Embryonic facial prominence (tissue), 1 donor: ENCODE data around the gene CREB5.

Experiments
- DNase-seq: peaks from one replicate; pipeline ENCODE4 v3.0.0-alpha.2; 2016; ENCODE audit errors: extremely low spot score

Gene CREB5

DNA sequence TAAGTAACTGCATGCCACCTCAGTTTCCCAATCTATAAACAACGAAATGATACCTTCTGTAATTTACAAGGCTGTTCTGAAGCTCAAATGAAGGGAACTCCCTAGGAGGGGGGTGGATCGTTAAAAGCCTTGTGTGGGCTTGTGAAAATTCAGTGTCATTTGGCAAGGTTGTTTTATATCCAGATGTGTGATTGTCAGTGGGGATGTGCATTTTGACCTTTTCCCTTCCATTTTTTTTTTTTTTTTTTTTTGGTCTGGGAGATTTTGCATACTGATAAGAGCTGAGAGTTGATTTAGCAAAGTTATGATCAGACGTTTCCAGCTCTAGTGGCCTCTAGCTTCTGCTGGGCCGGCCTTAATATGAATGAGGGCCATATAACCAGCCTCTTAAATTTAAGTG is 22.8 kb downstream of the CREB5 start:
- no peak for DNase-seq

DNA sequence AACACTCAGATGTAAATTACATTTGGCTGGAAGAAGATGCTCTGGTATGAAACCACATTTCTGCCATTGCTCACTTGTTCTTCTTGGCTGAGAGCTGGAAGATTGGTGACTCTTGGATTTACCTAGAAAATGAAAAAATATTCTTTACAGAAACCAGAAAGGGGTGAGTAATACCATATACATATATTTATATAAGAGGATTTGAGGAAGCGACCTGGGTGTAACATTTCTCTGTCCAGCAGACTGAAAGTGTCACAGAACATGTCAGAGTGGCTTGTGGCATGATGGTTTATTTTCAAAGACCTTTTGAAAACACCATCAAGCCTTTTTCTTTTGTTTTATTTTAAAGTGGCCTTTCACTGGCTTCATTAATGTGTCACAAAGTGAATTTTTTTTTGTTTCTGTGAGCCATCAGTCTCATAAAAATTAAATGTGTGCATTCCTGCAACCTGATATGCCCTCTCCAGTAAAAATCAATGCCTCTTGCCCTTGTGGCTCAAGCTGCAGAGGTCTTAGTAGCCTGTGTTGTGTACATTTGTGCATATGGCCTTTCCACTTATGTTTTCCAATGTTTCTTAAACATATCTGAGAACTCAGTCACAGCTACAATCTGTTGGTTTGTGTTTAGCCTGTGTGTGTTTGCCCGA is 23.5 kb downstream of the CREB5 start:
- DNase-seq = no peak

- no peak for DNase-seq
Observed at GRCh38 chr7:28440055-28440601, 27.8 kb downstream of the CREB5 start.

GRCh38 chr7:28442540-28443420 is 30.5 kb downstream of the CREB5 start:
- DNase-seq = no peak

GRCh38 chr7:28446131-28446530 is 33.8 kb downstream of the CREB5 start:
- DNase-seq = no peak

GRCh38 chr7:28447071-28447470 is 34.8 kb downstream of the CREB5 start:
- no peak for DNase-seq

DNA sequence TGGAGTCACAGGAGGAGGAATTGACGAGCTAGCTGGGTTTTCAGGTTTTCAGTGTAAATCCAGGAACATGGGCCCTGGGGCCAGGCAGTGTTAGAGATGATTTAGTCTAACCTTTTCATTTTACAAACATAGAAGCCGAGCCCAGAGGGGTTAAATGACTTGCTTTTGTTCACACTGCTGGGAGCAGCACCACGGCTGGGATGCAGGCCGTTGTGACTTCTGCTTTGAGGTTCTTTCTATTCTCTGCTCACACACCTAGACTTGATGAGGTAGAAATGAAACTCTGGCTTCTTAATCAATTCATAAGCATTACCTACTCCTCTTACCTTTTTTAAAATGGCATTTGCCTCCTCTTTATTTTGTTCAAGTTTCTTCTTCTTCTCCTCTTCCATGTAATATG is 36.4 kb downstream of the CREB5 start:
- DNase-seq = no peak

DNA sequence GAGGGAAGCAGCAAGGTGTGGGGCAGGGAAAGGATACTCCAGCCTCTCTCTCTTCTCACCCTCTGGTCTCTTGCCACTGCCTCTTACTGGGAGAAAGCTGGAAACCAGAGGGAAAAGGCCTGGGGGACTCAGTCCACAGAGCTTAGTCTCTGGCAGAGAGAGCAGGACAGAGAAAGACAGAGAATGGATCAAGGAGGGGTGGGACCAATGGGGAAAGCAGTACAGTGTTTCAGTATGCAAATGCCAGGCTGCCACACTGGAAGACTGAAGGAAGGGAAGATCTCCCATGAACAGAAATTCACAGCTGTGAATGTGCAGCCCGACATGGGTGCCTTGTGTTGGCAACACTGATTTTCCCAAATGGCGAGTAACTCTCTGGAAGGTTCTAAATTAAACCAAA is 40.4 kb downstream of the CREB5 start:
- no peak for DNase-seq

DNA sequence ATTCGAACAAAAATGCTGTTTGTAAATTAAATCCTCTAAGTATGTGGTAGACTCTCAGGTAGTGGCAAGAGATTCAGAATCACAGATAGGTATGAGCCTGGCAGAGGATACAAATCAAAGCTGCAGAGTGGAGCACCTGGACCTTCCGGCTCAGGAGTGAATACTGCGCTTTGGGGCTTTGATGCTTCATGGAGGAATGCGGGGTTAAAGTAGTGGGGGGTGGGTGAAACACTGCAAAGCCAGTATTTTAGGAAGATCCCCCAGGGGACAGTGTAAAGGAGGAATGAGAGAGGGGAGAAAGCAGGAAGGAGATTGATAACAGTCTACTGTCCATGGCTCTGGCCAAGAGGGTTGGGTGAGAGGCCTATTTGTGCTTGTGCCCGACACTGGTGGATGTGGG is 43.2 kb downstream of the CREB5 start:
- no peak for DNase-seq

DNA sequence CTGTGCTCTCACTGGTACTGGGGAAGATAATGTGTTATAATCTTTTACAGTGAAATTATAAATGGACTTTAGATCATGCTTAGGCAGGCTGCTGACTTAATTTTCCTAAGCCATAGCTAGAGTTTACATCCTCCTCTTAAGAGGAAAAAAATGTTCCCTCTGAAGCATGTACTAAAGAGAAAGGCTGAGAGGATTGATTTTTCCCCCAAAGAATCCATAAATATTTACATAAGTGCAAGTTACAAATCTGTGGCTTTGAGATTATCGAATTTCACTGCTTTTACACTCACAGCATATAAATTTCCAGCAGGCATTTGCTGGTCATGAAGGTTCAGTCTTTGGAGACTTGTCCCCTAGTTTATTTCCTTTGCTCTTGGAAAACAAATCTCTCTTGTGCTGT is 43.7 kb downstream of the CREB5 start:
- DNase-seq = no peak

- no peak for DNase-seq
Observed at GRCh38 chr7:28458732-28459131, 46.4 kb downstream of the CREB5 start.

- no peak for DNase-seq
Observed at GRCh38 chr7:28459306-28459705, 47.0 kb downstream of the CREB5 start.

DNA sequence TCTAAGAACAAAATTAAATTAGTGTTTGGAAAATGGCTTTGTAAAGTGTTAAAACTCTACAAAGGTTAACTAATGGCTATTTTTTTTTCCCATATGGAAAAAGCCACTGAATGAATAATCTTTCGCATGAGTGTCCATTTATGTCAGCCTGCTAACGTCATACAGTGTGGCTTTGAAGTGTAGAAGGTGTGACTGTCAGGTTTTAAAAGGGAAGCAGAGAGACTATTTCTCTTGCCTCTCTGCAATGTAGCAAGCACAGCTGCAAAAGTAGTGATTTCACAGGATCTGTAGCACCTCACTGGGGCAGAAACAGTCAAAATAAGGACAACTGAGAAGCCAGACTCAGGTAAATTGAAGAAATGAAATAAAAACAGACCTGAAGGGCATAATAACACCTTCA is 53.4 kb downstream of the CREB5 start:
- DNase-seq = no peak

DNA sequence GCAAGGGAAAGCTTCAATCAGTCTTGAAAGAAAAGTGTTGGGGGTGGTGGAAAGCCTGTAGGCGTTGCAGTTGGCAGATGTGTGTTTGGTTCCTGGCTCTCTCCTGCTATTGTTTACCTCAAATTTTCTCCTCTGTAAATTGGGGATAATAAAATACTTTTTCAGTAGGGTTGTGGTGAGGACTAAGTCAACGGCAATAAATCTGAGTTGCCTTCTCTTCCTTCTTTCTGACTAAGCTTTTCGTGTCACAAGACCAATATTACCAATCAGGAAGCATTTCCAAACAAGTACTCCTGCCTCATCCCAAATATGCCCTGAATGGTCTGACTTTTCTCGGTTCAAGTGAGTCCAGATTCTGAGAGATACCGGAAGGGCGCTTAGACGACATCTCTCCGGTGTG is 54.0 kb downstream of the CREB5 start:
- no peak for DNase-seq

GRCh38 chr7:28466885-28467284 is 54.6 kb downstream of the CREB5 start:
- DNase-seq = no peak

GRCh38 chr7:28469562-28469961 is 57.2 kb downstream of the CREB5 start:
- DNase-seq = no peak

- DNase-seq = no peak
Observed at GRCh38 chr7:28470344-28470743, 58.0 kb downstream of the CREB5 start.

- DNase-seq = no peak
Observed at GRCh38 chr7:28472332-28472731, 60.0 kb downstream of the CREB5 start.

- no peak for DNase-seq
Observed at GRCh38 chr7:28473571-28474281, 61.4 kb downstream of the CREB5 start.

DNA sequence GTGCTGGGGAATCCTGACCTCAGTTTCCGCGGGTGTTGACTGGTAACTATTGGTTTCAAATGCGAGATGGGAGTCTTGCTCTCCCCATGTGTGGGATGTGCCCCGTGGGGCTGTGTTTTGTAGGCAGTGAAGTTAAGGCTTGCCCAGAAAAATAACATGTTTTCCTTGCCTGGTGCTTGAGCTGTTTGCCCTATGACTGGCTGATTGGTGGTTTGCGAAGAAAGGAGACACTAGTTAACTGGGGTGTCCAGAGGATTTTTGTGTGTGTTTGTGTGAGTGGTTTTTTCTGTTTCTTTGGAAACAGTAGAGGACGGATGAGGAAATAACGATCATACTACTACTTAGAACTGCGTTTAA is 61.9 kb downstream of the CREB5 start:
- no peak for DNase-seq

DNA sequence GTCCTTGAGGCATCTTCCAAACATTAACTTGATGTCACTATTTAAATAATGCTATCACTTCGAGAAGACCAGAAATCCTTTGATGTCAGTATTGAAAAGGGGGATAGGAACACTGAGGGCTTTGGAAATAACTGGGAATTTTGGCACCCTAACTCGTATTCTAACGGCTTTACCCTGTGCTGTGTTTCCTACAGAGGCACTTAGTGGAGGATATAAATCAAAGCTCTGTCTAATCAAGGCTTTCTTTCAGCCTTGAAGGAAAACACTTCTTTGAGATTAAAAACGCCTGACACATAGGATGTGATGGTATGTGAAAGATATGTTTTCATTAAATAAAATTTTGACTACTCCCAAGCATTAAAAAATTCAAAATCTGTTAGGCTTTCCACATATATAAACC is 62.3 kb downstream of the CREB5 start:
- no peak for DNase-seq

GRCh38 chr7:28477041-28477442 is 64.7 kb downstream of the CREB5 start:
- DNase-seq = no peak

GRCh38 chr7:28478656-28479055 is 66.3 kb downstream of the CREB5 start:
- no peak for DNase-seq
